HG03460 (cell line): ENCODE data around the gene SLC16A11.
"Not testable (repeated sequence)": the region's sequence is repeated elsewhere in the genome, so short reads cannot be mapped to it uniquely, and the experiment has no call there.

Experiments used
- ATAC-seq: cut with Tn5 transposase; IDR thresholded peaks from one replicate; pipeline ENCODE4 v1.9.1; 2021; ENCODE audit not compliant: unreplicated experiment

Gene SLC16A11

GRCh38 chr17:7011942-7012254 lies 32.0 kb downstream of the SLC16A11 start:
- ATAC-seq: no peak

DNA sequence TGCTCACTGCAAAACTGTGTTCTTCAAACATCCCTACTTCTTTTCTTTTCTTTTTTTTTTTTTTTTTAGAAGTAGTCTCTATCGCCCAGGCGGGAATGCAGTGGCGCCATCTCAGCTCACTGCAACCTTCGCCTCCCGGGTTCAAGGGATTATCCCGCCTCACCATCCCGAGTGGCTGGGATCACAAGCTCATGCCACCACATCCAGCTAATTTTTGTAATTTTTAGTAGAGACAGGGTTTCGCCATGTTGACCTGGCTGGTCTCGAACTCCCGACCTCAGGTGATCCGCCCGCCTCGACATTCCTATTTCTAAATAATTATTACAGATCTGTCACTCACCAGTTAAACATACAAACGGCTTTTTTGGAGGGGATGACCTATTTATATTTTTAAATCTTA lies 32.5 kb downstream of the SLC16A11 start:
- no peak for ATAC-seq

DNA sequence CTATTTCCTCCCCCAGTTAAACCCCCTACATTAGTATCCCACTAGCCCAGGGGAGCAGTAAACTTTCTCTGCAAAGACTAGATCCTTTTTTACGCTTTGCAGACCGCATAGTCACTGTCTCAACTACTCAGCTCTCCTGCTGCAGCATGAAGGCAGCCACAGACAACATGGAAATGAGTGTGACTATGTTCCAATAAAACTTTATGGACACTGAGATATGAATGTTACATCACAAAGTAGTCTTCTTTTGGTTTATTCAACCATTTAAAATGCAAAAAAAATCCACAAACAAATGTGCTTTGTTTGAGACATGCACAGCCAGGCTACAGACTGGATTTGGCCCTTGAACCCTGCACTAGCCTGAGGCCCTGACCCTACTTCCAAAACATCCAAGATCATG lies 33.4 kb downstream of the SLC16A11 start:
- ATAC-seq: no peak

GRCh38 chr17:7007143-7007542 lies 36.7 kb downstream of the SLC16A11 start:
- no peak for ATAC-seq

- no peak for ATAC-seq
Measured at GRCh38 chr17:7005716-7006115, 38.2 kb downstream of the SLC16A11 start.

GRCh38 chr17:7004398-7005253 lies 39.3 kb downstream of the SLC16A11 start:
- ATAC-seq: no peak

GRCh38 chr17:7003745-7004144 lies 40.1 kb downstream of the SLC16A11 start:
- no peak for ATAC-seq

DNA sequence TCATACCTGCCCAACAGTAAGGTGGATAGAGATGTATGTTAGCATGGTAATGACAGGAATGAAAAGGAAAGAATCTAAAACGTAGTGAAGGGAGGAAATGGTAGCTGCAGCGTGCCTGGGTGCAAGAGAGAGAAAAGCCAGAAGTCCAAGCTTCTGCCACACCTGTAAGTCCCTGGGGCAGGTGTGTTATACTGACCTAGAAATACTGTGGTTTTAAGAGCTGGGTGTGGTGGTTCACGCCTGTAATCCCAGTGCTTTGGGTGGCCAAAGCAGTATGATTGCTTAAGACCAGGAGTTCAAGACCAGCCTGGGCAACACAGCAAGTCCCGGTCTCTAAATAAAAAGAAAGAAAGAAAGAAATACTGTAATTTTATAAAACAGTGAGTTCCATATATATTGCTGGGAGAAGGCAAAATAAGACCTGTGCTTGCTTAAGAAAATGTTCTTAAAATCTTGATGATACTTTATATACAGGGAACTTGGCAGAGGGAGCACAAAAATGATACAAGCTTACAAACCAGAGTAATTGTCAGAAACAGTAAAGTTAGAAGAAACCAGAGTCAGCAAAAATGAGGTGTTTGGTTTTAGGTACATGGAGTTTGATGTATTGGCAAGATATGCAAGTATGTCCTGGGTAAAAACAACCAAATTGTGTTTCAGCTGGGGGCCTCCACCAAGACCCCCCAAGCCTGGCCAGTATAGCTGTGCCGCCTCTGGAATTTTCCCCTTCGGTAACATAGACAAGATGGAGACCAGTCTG lies 41.4 kb downstream of the SLC16A11 start:
- no peak for ATAC-seq

DNA sequence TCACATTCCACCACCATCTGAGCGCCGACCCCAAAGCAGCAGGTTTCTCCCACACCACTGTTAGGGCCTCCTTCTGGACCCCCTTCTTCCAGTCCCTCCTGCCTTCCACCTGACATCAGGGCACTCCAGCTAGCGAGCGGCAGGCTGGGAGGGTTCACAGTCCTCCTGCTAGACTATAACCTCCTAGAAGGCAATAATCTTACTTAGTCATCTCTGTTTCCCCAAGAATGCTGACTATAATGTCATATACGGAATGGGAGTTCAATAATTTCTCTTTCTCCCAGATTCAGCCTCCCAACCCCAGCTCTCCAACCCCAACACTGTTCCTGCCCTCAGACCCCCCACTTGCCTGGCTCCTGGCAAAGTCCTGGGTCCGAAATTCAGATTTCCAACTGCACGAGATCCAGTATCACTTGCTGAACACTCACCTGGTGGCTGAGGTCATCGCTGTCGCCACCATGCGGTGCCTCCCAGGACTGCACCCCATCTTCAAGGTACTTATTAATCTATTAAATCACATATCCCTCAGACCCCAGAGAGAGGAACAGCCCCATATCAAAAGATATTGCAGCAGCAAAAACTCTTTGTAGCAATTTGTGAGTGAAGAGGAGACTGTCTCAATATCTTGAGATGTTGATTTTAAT lies 42.5 kb downstream of the SLC16A11 start:
- ATAC-seq: no peak

DNA sequence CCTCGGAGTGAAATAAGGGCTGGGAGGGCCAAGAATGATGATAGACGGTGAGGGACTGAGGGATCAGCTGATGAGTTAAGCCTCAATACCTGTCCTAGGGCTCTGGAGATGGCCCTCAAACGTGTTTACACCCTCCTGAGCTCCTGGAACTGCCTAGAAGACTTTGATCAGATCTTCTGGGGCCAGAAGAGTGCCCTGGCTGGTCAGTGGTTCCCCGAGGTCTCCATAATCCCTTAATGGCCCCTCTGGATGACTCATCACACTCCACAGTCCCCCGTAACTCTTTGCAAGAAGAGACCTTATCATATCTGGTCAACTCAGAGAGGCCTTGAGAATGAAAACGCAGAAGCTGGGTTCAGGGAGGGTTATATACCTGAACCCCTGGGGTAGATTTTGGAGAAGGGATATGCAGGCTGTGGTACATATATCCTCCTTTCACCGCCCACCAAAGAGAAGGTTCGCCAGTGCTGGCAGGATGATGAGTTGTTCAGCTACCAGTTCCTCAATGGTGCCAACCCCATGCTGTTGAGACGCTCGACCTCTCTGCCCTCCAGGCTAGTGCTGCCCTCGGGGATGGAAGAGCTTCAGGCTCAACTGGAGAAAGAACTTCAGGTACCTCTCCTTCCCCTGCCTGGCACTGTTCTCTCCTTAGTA lies 44.9 kb downstream of the SLC16A11 start:
- ATAC-seq: no peak

DNA sequence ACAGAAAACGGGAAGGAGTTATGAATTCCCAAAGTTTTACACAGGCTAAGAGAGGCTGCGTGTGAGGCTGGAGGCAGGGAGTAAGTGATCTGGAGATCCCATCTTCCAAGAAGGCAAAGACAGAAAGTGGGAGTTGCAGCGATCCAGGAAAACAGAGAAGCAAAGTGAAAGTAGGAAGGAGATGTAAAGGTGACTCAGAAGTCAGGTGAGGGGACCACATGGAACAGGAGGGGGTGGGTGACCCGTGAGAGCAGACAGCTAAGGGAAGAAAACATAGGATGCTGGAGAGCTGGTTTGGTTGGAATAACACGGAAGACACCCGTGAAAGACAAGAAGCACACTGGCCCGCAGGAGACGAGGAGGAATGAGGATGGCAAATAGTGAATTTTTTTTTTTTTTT lies 46.7 kb downstream of the SLC16A11 start:
- no peak for ATAC-seq

DNA sequence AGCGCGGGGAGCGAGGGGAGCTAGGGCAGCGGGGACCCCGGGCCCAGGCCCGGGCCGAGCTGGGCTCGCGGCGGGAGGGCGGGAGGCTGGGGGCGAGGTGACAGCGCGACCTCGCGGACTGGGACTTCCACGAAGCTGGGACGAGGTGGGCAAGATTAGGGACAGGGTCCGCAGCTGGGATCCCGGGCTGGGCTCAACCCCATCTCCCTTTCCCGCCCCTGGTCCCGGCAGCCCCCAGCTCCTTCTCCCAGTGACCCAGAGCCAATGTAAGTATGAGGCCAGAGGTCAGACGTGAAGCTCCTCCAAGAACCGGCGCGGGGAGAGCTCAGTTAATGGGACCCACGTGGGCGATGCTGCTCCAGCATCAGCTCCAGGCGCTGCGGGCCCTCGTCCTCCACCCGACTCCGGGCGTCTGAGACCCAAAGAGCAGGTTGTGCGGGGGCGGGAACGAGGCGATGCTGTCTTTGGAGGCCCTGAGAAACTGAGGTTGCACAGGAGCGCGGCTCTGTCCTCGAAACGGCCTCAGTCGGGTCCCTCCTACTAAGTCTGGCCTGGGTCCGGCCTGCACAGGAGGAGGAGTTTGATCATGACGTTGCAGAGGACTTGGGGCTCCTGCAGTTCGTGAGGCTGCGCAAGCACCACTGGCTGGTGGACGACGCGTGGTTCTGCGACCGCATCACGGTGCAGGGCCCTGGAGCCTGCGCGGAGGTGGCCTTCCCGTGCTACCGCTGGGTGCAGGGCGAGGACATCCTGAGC lies 47.5 kb downstream of the SLC16A11 start:
- ATAC-seq: no peak

- ATAC-seq: no peak
Measured at GRCh38 chr17:6995500-6996255, 48.2 kb downstream of the SLC16A11 start, which contains the start of gene ALOX12. Gene ALOX12 (plus strand): TSS chr17:6996049. CDS start chr17:6996118, 69 bp downstream.

DNA sequence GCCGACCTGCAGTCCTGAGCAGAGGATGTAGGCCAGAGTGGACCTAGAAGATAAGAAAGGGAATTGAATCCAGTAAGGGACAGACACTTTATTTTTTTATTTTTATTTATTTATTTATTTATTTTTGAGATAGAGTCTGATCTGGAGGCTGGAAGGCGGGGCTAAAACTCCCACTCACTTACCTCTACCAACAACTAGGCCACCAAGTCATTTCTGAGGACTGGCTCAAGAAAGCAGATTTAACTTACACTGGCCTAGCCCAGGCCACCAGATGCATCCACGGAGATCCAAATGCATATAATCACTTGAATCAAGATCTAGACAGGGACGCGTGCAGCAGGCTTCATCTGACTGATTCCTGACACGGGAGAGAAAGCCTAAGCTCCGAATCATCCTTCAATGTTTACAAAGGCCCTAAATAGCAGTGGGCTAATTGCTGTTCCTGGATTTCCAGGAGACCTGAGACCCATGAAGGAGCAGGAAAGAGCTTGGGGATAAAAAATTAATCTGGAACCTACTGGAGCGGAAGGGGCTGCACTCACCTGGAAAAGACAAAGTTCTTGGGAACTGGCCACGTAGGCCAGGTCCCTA lies 49.1 kb downstream of the SLC16A11 start:
- ATAC-seq: no peak

DNA sequence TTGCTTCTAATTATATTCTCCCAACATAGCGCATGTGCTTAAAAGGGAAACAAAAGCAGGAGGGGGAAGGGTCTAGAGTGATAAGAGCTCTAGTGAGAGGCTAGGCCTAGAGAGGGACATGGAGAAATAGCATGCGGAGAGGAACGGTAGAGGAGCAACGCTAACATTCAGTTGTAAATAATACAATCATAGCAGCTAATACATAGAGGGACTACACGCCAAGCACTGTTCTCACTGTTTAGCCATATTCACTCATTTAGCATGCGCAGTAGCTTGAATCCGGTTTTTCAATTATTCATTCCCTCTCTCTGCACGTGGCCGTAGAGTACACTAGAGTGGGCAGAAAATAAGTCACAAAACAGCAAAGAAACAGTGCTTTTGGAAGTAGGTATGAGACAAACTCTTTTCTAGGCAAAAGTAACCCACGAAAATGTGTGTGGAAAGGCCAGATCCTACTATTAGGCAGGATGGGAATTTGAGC lies 49.7 kb downstream of the SLC16A11 start:
- ATAC-seq: no peak

DNA sequence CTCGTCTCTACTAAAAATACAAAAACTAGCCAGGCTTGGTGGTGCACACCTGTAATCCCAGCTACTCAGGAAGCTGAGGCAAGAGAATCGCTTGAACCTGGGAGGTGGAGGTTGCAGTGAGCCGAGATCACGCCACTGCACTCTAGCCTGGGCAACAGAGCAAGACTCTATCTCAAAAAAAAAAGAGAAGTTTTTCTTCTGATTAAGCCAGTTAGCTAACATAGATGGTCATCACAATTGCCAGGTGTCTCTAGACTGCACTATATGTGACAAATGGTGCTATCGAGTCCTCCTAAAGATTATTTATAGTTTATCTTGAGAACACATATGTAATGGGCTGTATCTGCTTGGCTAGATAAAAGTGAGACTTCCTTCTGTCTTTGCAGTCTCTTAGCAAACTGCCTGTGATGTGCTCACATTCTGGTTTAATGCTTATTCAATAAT lies 50.3 kb downstream of the SLC16A11 start:
- ATAC-seq: not testable (repeated sequence)
